Smooth muscle cell (in vitro differentiated cells): ENCODE data around the gene IL12RB2. TPM values are rescaled to one million over a fixed set of nuclear protein-coding genes. Genes with fewer than 3 reads are reported as not detected.
"Not testable (repeated sequence)": the region's sequence is repeated elsewhere in the genome, so short reads cannot be mapped to it uniquely, and the experiment has no call there.

Source experiments
- DNase-seq: peaks from one replicate; lab custom pipeline; 2025; ENCODE audit not compliant: unreplicated experiment; lab: John Stamatoyannopoulos, UW
- H2AFZ ChIP-seq: fragments of 200-600 bp; sonication (generic); 2 replicates; pipeline ENCODE4 v1.6.0; 2016; ENCODE audit warnings: antibody characterized with exemption, low read depth, mild to moderate bottlenecking
- H3F3A ChIP-seq: fragments of 200-600 bp; sonication (generic); 2 replicates; pipeline ENCODE4 v1.6.0; 2017; ENCODE audit warnings: antibody characterized with exemption, low read depth
- H3K27ac ChIP-seq: fragments of 200-600 bp; sonication (generic); 2 replicates; pipeline ENCODE4 v1.5.1; 2016; ENCODE audit warnings: low read depth, mild to moderate bottlenecking
- H3K27me3 ChIP-seq: fragments of 200-600 bp; sonication (generic); 2 replicates; pipeline ENCODE4 v1.6.1; 2016; ENCODE audit warnings: low read depth, mild to moderate bottlenecking
- H3K36me3 ChIP-seq: fragments of 200-600 bp; sonication (generic); 2 replicates; pipeline ENCODE4 v1.5.1; 2016; ENCODE audit warnings: low read depth
- H3K4me1 ChIP-seq: fragments of 200-600 bp; sonication (generic); 2 replicates; pipeline ENCODE4 v1.5.1; 2016; ENCODE audit warnings: low read depth
- H3K4me2 ChIP-seq: fragments of 200-600 bp; sonication (generic); 2 replicates; pipeline ENCODE4 v1.6.0; 2016; ENCODE audit warnings: mild to moderate bottlenecking
- H3K4me3 ChIP-seq: fragments of 200-600 bp; sonication (generic); 2 replicates; pipeline ENCODE4 v1.5.1; 2016; ENCODE audit warnings: mild to moderate bottlenecking
- H3K79me2 ChIP-seq: fragments of 200-600 bp; sonication (generic); 2 replicates; pipeline ENCODE4 v1.6.0; 2016; ENCODE audit warnings: low read depth, mild to moderate bottlenecking
- H3K9ac ChIP-seq: fragments of 200-600 bp; sonication (generic); 2 replicates; pipeline ENCODE4 v1.6.0; 2016; ENCODE audit warnings: low read depth
- H3K9me3 ChIP-seq: fragments of 200-600 bp; sonication (generic); replicated peaks from 2 replicates; pipeline ENCODE4 v1.5.1; 2016; ENCODE audit warnings: low read depth
- H4K20me1 ChIP-seq: fragments of 200-600 bp; sonication (generic); 2 replicates; pipeline ENCODE4 v1.6.0; 2016; ENCODE audit warnings: low read depth
- WGBS: methylation state at CpG from one replicate; pipeline ENCODE4 v1.1.7; 2016; ENCODE audit warnings: low lambda C conversion rate; 5-methylcytosine and 5-hydroxymethylcytosine counted together
- polyA plus RNA-seq: library from polyadenylated mRNA; unstranded; fragments of >200 nt; fragmentation: Nextera tagmentation; extraction: Ambion mirVana; gene quantifications from 2 replicates; pipeline ENCODE4 v1.2.1, GENCODE V29; 2016
- total RNA-seq: library from RNA; depleted of rRNA; stranded (reverse); fragments of >200 nt; gene quantifications from 2 replicates; pipeline ENCODE4 v1.2.3, GENCODE V29; 2014
- TF ChIP-seq, protein P1 (sequence below): fragments of 200-600 bp; sonication (generic); IDR thresholded peaks from 2 replicates; pipeline ENCODE4 v1.5.1; 2017; ENCODE audit warnings: borderline replicate concordance, mild to moderate bottlenecking, antibody characterized with exemption; ENCODE audit not compliant: insufficient read depth, poor library complexity, severe bottlenecking

Gene IL12RB2
- total and polyA plus RNA-seq, 2 experiments from 2014 or later = not detected

DNA sequence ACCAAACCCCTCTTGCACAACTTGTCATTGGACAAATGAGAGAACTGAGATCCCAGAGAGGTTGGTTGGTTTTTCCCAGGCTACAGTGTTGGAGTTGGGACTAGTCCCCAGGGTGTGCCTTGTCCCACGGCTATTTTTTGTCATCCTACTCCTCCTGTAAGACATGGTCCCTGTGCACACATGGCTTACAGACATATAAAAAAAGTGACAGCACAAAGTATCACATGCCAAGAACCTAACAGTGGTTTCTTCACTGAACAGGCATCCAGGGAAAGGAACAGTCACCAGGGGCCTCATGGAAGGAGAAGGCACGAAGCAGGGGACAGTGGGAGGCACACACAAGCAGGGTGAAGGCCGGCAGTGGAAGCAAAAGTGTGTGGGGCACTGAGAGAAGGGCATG, 86.1 kb downstream of the IL12RB2 start:
- H3K27me3 ChIP-seq = peaks cover 12% of the 10 kb centered on the region
- no peak for DNase-seq
- H3K4me3 ChIP-seq = no peak overlapping the region
- no peaks in the 10 kb centered on the region for H3F3A ChIP-seq
- H3K27ac ChIP-seq = no peak overlapping the region
- TF ChIP-seq, protein P1, sequence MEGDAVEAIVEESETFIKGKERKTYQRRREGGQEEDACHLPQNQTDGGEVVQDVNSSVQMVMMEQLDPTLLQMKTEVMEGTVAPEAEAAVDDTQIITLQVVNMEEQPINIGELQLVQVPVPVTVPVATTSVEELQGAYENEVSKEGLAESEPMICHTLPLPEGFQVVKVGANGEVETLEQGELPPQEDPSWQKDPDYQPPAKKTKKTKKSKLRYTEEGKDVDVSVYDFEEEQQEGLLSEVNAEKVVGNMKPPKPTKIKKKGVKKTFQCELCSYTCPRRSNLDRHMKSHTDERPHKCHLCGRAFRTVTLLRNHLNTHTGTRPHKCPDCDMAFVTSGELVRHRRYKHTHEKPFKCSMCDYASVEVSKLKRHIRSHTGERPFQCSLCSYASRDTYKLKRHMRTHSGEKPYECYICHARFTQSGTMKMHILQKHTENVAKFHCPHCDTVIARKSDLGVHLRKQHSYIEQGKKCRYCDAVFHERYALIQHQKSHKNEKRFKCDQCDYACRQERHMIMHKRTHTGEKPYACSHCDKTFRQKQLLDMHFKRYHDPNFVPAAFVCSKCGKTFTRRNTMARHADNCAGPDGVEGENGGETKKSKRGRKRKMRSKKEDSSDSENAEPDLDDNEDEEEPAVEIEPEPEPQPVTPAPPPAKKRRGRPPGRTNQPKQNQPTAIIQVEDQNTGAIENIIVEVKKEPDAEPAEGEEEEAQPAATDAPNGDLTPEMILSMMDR = no peak
- H3K4me1 ChIP-seq = no peaks in the 10 kb centered on the region
- WGBS = 73% methylated on average over 3 of the region's 3 CpGs
- H2AFZ ChIP-seq = no peak overlapping the region
- no peaks in the 10 kb centered on the region for H4K20me1 ChIP-seq
- H3K9me3 ChIP-seq = no peaks in the 10 kb centered on the region
- H3K9ac ChIP-seq = no peak overlapping the region
- no peaks in the 10 kb centered on the region for H3K36me3 ChIP-seq
- H3K4me2 ChIP-seq = no peak overlapping the region
- H3K79me2 ChIP-seq = no peaks in the 10 kb centered on the region

DNA sequence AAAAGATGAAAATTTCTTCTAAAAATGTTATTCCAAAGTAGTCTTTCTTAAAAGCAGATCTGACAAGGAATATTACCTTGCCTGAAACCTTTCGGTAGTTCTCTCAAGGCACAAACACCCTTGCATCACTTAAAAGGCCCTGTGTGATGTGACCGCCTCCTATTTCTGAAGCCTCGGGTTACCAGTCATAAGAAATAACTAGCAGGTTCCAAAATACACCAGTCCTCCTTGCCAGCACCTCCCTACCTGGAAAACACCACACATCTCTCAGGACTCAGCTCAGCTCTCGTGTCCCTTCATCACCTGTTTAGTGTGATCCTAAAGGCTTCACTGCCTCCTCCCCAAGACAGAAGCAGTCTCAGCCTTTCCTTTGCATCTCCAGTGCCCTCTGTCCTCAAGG, 86.9 kb downstream of the IL12RB2 start:
- no peaks in the 10 kb centered on the region for H4K20me1 ChIP-seq
- 95% methylated on average over 4 of the region's 4 CpGs for WGBS
- H3K4me1 ChIP-seq = peaks cover 4% of the 10 kb centered on the region
- H3K27ac ChIP-seq = no peak overlapping the region
- no peaks in the 10 kb centered on the region for H3K79me2 ChIP-seq
- H3K9ac ChIP-seq = no peak overlapping the region
- H2AFZ ChIP-seq = no peak overlapping the region
- H3K27me3 ChIP-seq = peaks cover 12% of the 10 kb centered on the region
- H3K4me3 ChIP-seq = no peak overlapping the region
- H3F3A ChIP-seq = no peaks in the 10 kb centered on the region
- DNase-seq = no peak
- H3K9me3 ChIP-seq = no peaks in the 10 kb centered on the region
- H3K4me2 ChIP-seq = no peak overlapping the region
- H3K36me3 ChIP-seq = no peaks in the 10 kb centered on the region
- TF ChIP-seq, protein P1 = no peak

DNA sequence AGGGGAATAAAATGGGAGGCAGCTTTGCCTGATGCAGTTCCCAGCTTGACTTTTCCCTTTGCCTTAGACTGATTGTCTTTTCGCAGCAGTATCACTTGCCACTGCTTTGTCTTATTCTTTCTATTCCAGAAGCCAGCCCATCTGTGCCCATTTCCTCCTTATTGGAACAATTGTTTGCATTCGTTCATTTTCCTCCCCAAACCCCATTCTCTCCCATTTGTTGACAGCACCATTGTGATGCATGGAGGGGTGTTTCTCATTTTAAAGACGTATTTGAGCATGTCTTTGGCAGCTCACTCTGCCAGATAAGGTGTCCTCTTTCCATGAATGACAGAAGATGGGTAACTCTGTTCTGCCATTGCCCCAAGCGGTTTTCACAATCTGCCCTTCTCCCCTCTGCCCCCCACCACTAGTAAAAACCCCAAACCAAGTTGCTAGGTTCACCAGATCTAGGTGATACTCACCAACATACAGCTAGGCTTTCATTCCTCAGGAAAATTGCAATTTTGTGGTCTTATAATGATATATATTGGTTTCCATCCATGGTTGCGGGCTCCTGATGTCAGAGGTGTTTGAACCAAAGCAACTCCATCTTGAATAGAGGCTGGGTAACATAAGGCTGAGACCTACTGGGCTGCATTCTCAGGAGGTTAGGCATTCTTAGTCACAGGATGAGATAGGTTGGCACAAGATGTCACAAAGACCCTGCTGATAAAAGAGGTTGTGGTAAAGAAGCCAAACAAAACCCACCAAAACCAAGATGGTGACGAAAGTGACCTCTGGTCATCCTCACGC, 91.7 kb downstream of the IL12RB2 start:
- Histone ChIP-seq H3K9ac (no peak overlapping the region), H4K20me1 (no peaks in the 10 kb centered on the region), H3K27ac (no peak overlapping the region), H3K9me3 (no peaks in the 10 kb centered on the region), H3K4me1 (peaks cover 4% of the 10 kb centered on the region), H3K4me2 (no peak overlapping the region), H2AFZ (no peak overlapping the region), H3K27me3 (peaks cover 12% of the 10 kb centered on the region), H3K36me3 (no peaks in the 10 kb centered on the region), H3F3A (no peaks in the 10 kb centered on the region), H3K79me2 (no peaks in the 10 kb centered on the region), H3K4me3 (no peak overlapping the region)
- TF ChIP-seq, protein P1 = no peak
- WGBS = 81% methylated on average over 7 of the region's 7 CpGs
- DNase-seq = no peak

DNA sequence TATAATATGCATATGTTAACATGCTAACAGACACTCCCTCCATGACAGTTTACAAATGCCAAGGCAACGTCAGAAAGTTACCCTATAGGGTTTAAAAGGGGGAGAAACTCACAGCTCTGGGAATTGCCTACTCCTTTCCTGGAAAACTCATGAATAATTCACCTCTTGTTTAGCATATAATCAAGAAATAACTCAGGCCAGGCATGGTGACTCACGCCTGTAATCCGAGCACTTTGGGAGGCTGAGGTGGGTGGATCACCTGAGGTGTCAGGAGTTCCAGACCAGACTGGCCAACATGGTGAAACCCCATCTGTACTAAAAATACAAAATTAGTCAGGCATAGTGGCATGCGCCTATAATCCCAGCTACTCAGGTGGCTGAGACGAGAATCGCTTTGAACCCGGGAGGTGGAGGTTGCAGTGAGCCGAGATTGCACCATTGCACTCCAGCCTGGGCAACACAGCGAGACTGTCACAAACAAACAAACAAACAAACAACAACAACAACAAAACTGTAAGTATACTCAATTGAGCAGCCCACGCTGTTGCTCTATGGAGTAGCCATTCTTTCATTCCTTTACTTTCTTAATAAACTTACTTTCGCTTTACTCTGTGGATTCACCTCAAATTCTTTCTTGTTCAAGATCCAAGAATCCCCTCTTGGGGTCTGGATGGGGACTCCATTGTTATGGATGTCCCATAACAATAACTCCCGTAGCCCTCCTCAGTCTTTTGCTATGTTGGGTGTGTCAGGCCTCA, 92.5 kb downstream of the IL12RB2 start:
- DNase-seq, H3K36me3 ChIP-seq, H3F3A ChIP-seq, H3K4me3 ChIP-seq, H3K9ac ChIP-seq, H3K4me1 ChIP-seq, H3K27ac ChIP-seq, H3K9me3 ChIP-seq, H2AFZ ChIP-seq, H3K27me3 ChIP-seq, H4K20me1 ChIP-seq, H3K79me2 ChIP-seq, H3K4me2 ChIP-seq: not testable (repeated sequence)
- WGBS = 77% methylated on average over 12 of the region's 12 CpGs
